22Rv1 (cell line): Measurements from ENCODE around the gene SHBG.
A peak's percentile ranks its signal among the peaks of the same experiment; 100 is the strongest.

Experiments used
- H3K27ac ChIP-seq: fragments of 450-650 bp; 2 replicates; pipeline ENCODE4 v1.5.1; 2017
- CTCF ChIP-seq: fragments of 450-650 bp; IDR thresholded peaks from 2 replicates; pipeline ENCODE4 v1.5.1; 2017; ENCODE audit warnings: mild to moderate bottlenecking
- ZFX ChIP-seq: fragments of 450-650 bp; IDR thresholded peaks from 2 replicates; pipeline ENCODE4 v1.6.1; 2017; ENCODE audit warnings: antibody characterized with exemption, borderline replicate concordance

SHBG gene

GRCh38 chr17:7654832-7655540, 25.1 kb downstream of the SHBG start:
- no peak overlapping the region for H3K27ac ChIP-seq
- TF ChIP-seq CTCF: no peak
- no peak for TF ChIP-seq ZFX

GRCh38 chr17:7655541-7655840, 25.6 kb downstream of the SHBG start:
- TF ChIP-seq ZFX (no peak), CTCF (no peak)
- H3K27ac ChIP-seq: no peak overlapping the region

- H3K27ac ChIP-seq: no peak overlapping the region
- no peak for TF ChIP-seq CTCF
- no peak for TF ChIP-seq ZFX
These were observed 27.1 kb downstream of the SHBG start for GRCh38 chr17:7656958-7657609.

GRCh38 chr17:7667656-7668406, 37.9 kb downstream of the SHBG start:
- H3K27ac ChIP-seq: no peak overlapping the region
- TF ChIP-seq CTCF (no peak), ZFX (no peak)

GRCh38 chr17:7668482-7668881, 38.5 kb downstream of the SHBG start:
- no peak for TF ChIP-seq CTCF
- H3K27ac ChIP-seq: no peak overlapping the region

GRCh38 chr17:7673239-7673638, 43.3 kb downstream of the SHBG start:
- peak; percentile 65 for TF ChIP-seq CTCF
- no peak for TF ChIP-seq ZFX
- H3K27ac ChIP-seq: no peak overlapping the region

GRCh38 chr17:7674934-7675333, 45.0 kb downstream of the SHBG start:
- TF ChIP-seq ZFX (no peak), CTCF (no peak)
- no peak overlapping the region for H3K27ac ChIP-seq
